Stimulated activated CD4-positive, alpha-beta T cell treated with anti-CD3 and anti-CD28 coated beads, Interleukin-4, amount 100 ng/mL, for 1 hour (primary cell): ENCODE data around the gene L3HYPDH.
"Not testable (repeated sequence)": the region's sequence is repeated elsewhere in the genome, so short reads cannot be mapped to it uniquely, and the experiment has no call there.

Experiments
- DNase-seq: peaks from one replicate; pipeline ENCODE4 v3.0.0-alpha.2; 2020

The L3HYPDH gene

GRCh38 chr14:59475709-59476108 lies 8.5 kb downstream of the L3HYPDH start:
- no peak for DNase-seq

GRCh38 chr14:59474172-59474571 lies 10.0 kb downstream of the L3HYPDH start:
- DNase-seq: no peak

- DNase-seq: no peak
Observed at GRCh38 chr14:59465316-59466135, 18.7 kb downstream of the L3HYPDH start, which contains the start of gene GPR135. GPR135 (minus strand) TSS chr14:59465380; CDS start chr14:59465226, 154 bp downstream.

DNA sequence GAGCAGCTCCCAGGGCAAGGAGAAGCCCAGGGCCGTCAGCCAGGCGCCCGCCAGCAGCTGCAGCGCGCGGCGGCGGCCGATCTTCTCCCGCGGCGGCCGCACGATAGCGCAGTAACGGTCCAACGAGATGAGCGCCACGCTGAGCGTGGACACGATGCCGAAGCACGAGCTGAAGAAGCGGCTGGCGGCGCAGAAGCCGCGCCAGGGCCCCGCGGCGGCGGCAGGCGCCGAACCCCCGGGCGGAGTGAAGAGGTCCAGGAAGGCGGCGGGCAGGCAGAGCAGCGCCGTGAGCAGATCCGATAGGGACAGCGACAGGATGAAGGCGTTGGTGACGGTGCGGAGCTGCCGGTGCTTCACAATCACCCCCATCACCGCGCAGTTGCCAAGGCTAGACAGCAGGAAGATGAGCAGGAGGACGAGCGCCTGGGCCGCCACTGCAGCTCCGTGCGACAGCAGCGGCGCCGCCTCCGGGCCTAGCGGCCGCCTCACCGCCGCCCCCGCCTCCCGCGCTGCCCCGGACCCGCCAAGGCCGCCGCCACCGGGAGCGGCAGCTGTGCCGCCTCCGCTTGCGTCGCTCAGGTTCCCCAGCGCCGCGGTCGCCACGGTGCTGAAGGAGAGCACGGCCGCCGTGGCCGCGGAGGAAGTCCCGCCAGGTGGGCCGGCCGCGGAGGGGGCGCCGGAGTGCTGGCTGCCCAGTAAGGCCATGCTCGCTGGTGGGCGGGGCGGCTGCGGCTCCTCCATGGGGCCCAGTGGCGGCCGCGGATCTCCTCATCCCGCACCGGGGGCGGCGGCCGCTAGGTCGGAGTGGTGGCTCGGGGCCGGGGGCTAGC lies 19.5 kb downstream of the L3HYPDH start:
- peak; percentile 51 for DNase-seq

DNA sequence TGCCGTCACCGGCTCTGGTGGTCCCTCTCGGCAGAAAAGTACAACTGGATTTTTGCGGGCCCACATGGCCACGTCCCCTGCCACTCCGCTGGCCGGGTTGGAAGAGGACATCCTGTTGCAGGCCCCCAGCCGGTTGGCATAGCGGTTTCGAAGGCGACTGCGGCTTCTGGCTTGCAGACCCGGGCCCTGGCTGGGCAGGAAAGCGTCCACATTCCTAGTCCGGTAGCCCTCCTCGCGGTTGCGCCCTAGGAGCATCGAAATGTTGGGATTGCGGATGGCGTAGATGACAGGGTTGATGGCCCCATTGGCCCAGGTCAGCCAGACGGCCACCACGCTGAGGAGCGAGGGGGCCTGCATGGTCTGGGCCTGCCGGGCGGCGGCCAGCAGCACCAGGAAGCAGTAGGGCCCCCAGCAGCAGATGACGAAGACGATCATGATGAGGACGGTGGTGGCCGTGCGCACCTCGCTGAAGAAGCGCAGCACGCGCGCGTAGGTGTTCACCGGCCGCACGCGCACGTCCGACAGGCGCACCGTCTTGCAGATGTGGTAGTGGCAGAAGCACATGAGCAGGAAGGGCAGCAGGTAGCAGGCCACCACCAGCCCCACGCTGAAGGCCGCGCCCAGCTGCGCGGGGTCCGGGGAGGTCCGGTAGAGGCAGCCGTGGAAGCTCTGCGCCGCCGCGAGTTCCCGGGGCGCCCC lies 20.3 kb downstream of the L3HYPDH start:
- peak; percentile 40 for DNase-seq

- no peak for DNase-seq
Observed at GRCh38 chr14:59461891-59462290, 22.3 kb downstream of the L3HYPDH start.

DNA sequence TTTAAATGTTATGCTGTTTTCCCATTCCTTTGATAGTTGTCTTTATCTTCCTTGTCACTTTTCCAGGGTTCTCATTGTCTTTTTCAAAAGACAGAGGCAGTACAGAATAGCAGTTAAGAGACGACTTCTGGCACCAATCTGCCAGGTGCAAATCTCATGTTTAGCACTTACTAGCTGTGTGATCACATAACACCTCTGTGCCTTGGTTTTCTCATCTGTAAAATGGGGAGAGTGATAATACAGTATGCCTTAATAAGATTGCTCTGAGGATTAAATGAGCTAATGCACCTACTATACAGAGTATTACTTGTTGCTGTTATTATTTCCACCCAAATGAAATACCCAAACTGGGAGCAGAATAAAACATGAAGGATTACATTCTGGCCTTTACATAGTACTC lies 23.8 kb downstream of the L3HYPDH start:
- DNase-seq: no peak

- no peak for DNase-seq
Observed at GRCh38 chr14:59458486-59458885, 25.7 kb downstream of the L3HYPDH start.

DNA sequence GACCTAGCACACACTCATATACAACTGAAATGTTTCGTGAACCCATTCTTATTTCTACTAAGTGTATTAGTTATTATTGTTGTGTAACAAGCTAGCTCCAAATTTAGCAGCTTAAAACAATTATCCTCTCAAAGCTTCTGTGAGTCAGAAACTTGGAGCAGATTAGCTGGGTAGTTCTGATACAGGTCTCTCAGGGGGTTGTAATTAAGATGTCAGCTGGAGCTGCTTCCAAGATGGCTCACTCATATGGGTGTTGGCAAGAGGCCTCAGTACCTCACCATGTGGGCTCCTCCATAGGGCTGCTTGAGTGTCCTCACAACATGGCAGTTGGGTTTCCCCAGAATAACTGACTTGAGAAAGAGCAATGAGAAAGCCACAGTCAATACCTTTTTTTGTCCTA lies 28.8 kb downstream of the L3HYPDH start:
- no peak for DNase-seq

DNA sequence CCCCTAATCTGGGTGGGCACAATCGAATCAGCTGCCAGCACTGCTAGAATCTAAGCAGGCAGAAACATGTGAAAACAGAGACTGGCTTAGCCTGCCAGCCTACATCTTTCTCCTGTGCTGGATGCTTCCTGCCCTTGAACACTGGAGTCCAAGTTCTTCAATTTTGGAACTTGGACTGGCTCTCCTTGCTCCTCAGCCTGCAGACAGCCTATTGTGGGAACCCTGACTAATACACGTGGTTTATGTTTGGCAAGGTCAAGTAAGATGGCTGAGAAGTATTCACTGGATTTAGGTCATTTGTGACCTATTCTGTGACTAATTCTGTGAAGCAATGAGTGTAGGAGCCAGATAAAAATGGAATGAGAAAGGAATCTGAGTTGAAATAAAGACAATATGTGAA lies 30.1 kb downstream of the L3HYPDH start:
- DNase-seq: no peak

- no peak for DNase-seq
Observed at GRCh38 chr14:59451849-59452248, 32.4 kb downstream of the L3HYPDH start.

- no peak for DNase-seq
Observed at GRCh38 chr14:59450716-59451115, 33.5 kb downstream of the L3HYPDH start.

GRCh38 chr14:59448673-59449072 lies 35.5 kb downstream of the L3HYPDH start:
- DNase-seq: not testable (repeated sequence)

DNA sequence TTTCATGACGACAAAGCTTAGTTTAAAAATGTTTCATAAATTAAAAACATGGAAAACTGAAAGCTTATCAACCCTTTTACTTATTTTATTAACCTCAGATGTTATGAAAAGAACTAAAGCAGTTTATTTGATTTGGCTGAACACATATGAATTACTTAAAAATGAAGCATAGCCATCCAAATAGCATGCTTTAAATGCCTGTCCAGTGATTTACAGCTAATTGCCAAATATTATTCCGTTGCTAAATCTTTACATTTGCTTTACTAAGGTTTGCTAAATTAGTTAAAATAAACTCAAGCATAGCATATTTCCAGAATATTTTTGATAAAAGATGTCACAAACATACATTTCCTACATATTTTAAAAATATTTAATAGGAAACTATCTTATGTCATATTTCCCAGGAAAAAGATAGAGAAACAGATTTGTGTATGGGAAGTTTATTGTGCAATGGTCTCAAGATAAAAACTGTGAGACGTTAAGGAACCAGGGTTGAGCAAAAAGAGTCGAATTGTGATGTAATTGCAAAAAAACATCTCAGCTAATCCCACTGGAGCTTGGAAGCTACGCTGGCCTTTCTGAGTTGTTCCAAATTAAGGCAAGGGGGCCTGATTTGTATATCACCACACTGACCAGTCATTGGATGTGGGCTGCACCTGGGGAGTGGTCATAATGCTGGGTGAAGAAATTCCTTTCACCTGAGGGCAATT lies 44.8 kb downstream of the L3HYPDH start:
- DNase-seq: no peak

GRCh38 chr14:59438195-59438647 lies 46.0 kb downstream of the L3HYPDH start:
- no peak for DNase-seq

DNA sequence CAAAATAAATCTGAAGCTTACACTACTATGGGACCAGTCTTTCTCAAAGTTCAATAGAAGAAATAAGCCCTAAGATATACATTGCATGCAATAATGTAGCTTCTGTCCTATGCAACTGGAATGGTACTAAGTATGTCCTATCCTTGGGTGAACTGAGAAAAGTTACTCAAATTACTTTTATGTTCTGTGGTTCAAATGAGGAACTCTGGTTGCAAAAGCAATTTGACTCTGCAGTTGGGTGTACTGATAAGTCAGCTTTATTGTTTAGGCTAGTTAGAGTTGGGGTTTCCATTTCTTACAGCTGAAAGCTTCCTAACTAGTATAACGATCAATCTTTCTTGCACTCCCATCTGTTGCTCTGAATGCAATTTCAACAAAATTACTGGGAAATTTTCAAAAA lies 48.2 kb downstream of the L3HYPDH start:
- DNase-seq: no peak

- no peak for DNase-seq
Observed at GRCh38 chr14:59435101-59435500, 49.1 kb downstream of the L3HYPDH start.

DNA sequence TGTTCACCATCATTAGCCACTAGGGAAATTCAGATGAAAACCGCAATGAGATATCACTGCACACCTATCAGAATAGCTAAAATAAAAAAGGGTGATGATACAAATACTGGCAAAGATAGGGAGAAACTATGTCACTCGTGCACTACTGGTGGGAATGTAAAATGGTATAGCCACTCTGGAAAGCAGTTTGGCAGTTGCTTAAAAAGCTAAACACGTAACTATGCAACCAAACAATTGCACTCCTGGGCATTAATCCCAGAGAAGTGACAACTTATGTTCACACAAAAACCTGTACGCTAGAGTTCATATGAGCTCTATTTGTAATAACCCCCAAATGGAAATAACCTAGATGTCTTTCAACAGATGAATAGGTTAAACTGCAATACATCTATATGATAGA lies 54.4 kb downstream of the L3HYPDH start:
- DNase-seq: no peak

GRCh38 chr14:59428581-59429012 lies 55.6 kb downstream of the L3HYPDH start:
- DNase-seq: no peak

- no peak for DNase-seq
Observed at GRCh38 chr14:59427653-59428580, 56.3 kb downstream of the L3HYPDH start.

GRCh38 chr14:59425322-59425935 lies 58.8 kb downstream of the L3HYPDH start:
- no peak for DNase-seq
